ENCODE measurements around the gene FMNL1. TPM values are rescaled to one million over a fixed set of nuclear protein-coding genes. Genes with fewer than 3 reads are reported as not detected.

Gene FMNL1
- total RNA-seq, 1 donor from 2014 or later = 8.7 TPM

GRCh38 chr17:45227101-45227925 is 5.6 kb downstream of the FMNL1 start:
- H3K4me3 ChIP-seq = peak overlapping the region; percentile 53
- H3K27ac ChIP-seq (replicated peaks) = peak overlapping the region; percentile 84
- intact Hi-C loops (cut with micrococcal nuclease) = no loop called here
- no peak for TF ChIP-seq CTCF (IDR thresholded peaks at IDR 0.05; ENCODE audit: borderline replicate concordance)
- no peaks in the 10 kb centered on the region for H3K36me3 ChIP-seq
- DNase-seq = no peak
- H3K4me1 ChIP-seq = peaks cover 97% of the 10 kb centered on the region
- H3K9me3 ChIP-seq (replicated peaks) = no peaks in the 10 kb centered on the region
- no peaks in the 10 kb centered on the region for H3K27me3 ChIP-seq (ENCODE audit: low read depth)

GRCh38 chr17:45227926-45228762 is 6.5 kb downstream of the FMNL1 start:
- Histone ChIP-seq H3K27ac (replicated peaks) (peak overlapping the region; percentile 84), H3K4me1 (peaks cover 88% of the 10 kb centered on the region), H3K27me3 (ENCODE audit: low read depth) (no peaks in the 10 kb centered on the region), H3K9me3 (replicated peaks) (no peaks in the 10 kb centered on the region), H3K4me3 (peak overlapping the region; percentile 53), H3K36me3 (no peaks in the 10 kb centered on the region)
- no peak for TF ChIP-seq CTCF (IDR thresholded peaks at IDR 0.05; ENCODE audit: borderline replicate concordance)
- no peak for DNase-seq
- intact Hi-C loops (cut with micrococcal nuclease) = no loop called here

GRCh38 chr17:45228763-45229539 is 7.3 kb downstream of the FMNL1 start:
- peaks cover 80% of the 10 kb centered on the region for H3K4me1 ChIP-seq
- no peaks in the 10 kb centered on the region for H3K9me3 ChIP-seq (replicated peaks)
- H3K36me3 ChIP-seq = no peaks in the 10 kb centered on the region
- peak overlapping the region; percentile 84 for H3K27ac ChIP-seq (replicated peaks)
- DNase-seq = peak; percentile 89
- TF ChIP-seq CTCF (IDR thresholded peaks at IDR 0.05; ENCODE audit: borderline replicate concordance) = no peak
- no peaks in the 10 kb centered on the region for H3K27me3 ChIP-seq (ENCODE audit: low read depth)
- intact Hi-C loops (cut with micrococcal nuclease) = no loop called here
- H3K4me3 ChIP-seq = peak overlapping the region; percentile 53

- Histone ChIP-seq H3K4me1 (peaks cover 71% of the 10 kb centered on the region), H3K36me3 (no peaks in the 10 kb centered on the region), H3K9me3 (replicated peaks) (no peaks in the 10 kb centered on the region), H3K27ac (replicated peaks) (peak overlapping the region; percentile 84), H3K4me3 (no peak overlapping the region), H3K27me3 (ENCODE audit: low read depth) (no peaks in the 10 kb centered on the region)
- intact Hi-C loops (cut with micrococcal nuclease) = no loop called here
- peak; percentile 54 for DNase-seq
- no peak for TF ChIP-seq CTCF (IDR thresholded peaks at IDR 0.05; ENCODE audit: borderline replicate concordance)
Measured at GRCh38 chr17:45229681-45230409, 8.2 kb downstream of the FMNL1 start.

Data from left ventricle myocardium inferior (tissue), 1 donor.